Erythroblast (primary cell): ENCODE results near the gene UBR3.
"Not testable (repeated sequence)": the region's sequence is repeated elsewhere in the genome, so short reads cannot be mapped to it uniquely, and the experiment has no call there.

ENCODE experiments used
- DNase-seq, 2 experiments: peaks; one replicate each; lab custom pipeline; 2025; lab: John Stamatoyannopoulos, UW
- GATA1 ChIP-seq: IDR thresholded peaks from 2 replicates; pipeline ENCODE4 v1.6.1; 2011; ENCODE audit warnings: low read depth, mild to moderate bottlenecking, control low read depth, low read length, moderate library complexity
- POLR2A ChIP-seq: IDR thresholded peaks from 2 replicates; pipeline ENCODE4 v1.6.1; 2011; ENCODE audit warnings: mild to moderate bottlenecking, low read length

The UBR3 gene

GRCh38 chr2:169815849-169816248, 11.4 kb upstream of the UBR3 start:
- DNase-seq: no peak
- TF ChIP-seq GATA1 (no peak), POLR2A (no peak)

GRCh38 chr2:169816961-169817360, 10.3 kb upstream of the UBR3 start:
- DNase-seq: not testable (repeated sequence)

- not testable (repeated sequence) for DNase-seq
Observed at GRCh38 chr2:169817369-169817768, 9.9 kb upstream of the UBR3 start.

- TF ChIP-seq POLR2A (no peak), GATA1 (no peak)
- no peak for DNase-seq
Observed at GRCh38 chr2:169818241-169818640, 9.0 kb upstream of the UBR3 start.

- DNase-seq: no peak
- TF ChIP-seq GATA1 (no peak), POLR2A (no peak)
Observed at GRCh38 chr2:169819106-169819505, 8.1 kb upstream of the UBR3 start.

GRCh38 chr2:169820101-169820500, 7.2 kb upstream of the UBR3 start:
- DNase-seq: not testable (repeated sequence)

GRCh38 chr2:169822036-169822435, 5.2 kb upstream of the UBR3 start:
- TF ChIP-seq POLR2A: no peak
- no peak for TF ChIP-seq GATA1
- no peak for DNase-seq

GRCh38 chr2:169822785-169823392, 4.4 kb upstream of the UBR3 start:
- DNase-seq: peak in 1 of 2 experiments; percentile 34
- no peak for TF ChIP-seq POLR2A
- no peak for TF ChIP-seq GATA1

- DNase-seq: no peak
- no peak for TF ChIP-seq GATA1
- TF ChIP-seq POLR2A: no peak
Observed at GRCh38 chr2:169823996-169824372, 3.3 kb upstream of the UBR3 start.

- DNase-seq: peak; percentile 88 to 92
- TF ChIP-seq GATA1 (no peak), POLR2A (peak; percentile 79)
Observed at GRCh38 chr2:169824373-169825333, 2.6 kb upstream of the UBR3 start, which contains the start of gene METTL5. TSS of gene METTL5 (minus strand) at chr2:169824905. CDS start at chr2:169824597, 308 bp downstream.

GRCh38 chr2:169828141-169828811, 1.0 kb downstream of the UBR3 start:
- TF ChIP-seq POLR2A (peak; percentile 25), GATA1 (no peak)
- DNase-seq: peak; percentile 82 to 83

- TF ChIP-seq GATA1 (no peak), POLR2A (no peak)
- peak; percentile 25 to 40 for DNase-seq
Observed at GRCh38 chr2:169834401-169834800, 7.1 kb downstream of the UBR3 start.

GRCh38 chr2:169838743-169839489, 11.7 kb downstream of the UBR3 start:
- TF ChIP-seq POLR2A (no peak), GATA1 (no peak)

More at GRCh38 chr2:169838743-169839489, 11.7 kb downstream of the UBR3 start:
- DNase-seq: peak in 1 of 2 experiments; percentile 20
